ENCODE measurements around the gene GLE1. TPM values are rescaled to one million over a fixed set of nuclear protein-coding genes. Genes with fewer than 3 reads are reported as not detected.
A peak's percentile ranks its signal among the peaks of the same experiment; 100 is the strongest.
"Not testable (repeated sequence)": the region's sequence is repeated elsewhere in the genome, so short reads cannot be mapped to it uniquely, and the experiment has no call there.

GLE1 gene
- total RNA-seq, 2 donors from 2014 or later, result 14.6 to 15.5 TPM

DNA sequence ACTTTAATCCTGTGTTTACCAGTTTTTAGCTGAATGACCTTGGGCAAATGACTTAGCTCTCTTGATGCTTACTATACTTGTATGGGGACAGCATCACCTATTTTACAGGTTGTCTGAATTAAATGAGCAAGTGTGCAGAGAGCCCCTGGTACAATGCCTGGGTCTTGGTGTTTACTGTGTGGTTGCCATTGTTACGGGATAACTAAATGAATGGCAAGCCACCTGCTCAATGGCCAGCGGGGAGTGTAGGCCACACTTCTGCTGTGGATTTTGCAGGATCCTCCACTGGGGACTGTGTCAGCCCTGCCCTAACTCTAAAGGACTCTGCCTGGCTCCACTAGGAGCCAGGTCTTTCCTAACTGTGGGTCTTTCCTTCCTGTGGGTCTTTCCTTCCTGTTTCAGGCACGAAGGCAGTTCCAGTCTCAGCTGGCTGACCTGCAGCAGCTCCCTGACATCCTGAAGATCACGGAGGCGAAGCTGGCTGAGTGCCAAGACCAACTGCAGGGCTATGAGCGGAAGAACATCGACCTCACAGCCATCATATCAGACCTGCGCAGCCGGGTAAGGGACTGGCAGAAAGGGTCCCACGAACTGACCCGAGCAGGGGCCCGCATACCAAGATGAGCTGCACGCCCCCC is 10.3 kb upstream of the GLE1 start:
- DNase-seq (ENCODE audit: low spot score), result peak; percentile 89
- intact Hi-C loops (cut with DNase I), result no loop called here

GRCh38 chr9:128494746-128495129 is 9.8 kb upstream of the GLE1 start:
- DNase-seq (ENCODE audit: low spot score), result peak; percentile 25
- intact Hi-C loops (cut with DNase I), result no loop called here

GRCh38 chr9:128495296-128495695 is 9.2 kb upstream of the GLE1 start:
- intact Hi-C loops (cut with DNase I), result no loop called here
- DNase-seq (ENCODE audit: low spot score), result peak; percentile 8

DNA sequence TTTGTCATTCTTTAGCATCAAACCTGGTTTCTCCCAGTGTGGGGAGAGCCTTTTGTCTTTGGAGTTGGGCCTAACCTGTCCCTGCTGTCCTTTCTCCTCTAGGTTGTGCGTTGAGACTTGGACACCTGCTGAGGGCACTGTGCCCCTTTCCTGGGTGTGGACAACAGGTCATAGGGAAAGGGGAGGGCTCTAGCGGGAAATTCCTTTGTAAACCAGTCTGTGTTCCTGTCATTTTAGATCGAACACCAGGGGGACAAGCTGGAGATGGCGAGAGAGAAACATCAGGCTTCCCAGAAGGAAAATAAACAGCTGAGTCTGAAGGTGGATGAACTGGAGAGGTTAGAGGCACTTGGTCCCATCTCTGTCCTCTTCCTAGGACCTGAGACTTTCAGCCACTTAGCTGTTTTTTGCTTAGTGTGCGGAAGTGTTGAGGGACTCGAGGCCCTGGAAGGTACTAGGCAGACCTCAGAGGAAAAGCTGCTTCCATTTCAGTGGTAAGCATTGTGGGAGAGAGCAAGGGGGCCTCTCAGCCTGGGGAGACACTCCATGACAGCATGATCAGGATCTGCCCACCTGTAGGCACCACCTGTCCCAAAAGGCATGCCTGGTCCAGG is 8.6 kb upstream of the GLE1 start:
- DNase-seq (ENCODE audit: low spot score), result no peak
- intact Hi-C loops (cut with DNase I), result no loop called here

DNA sequence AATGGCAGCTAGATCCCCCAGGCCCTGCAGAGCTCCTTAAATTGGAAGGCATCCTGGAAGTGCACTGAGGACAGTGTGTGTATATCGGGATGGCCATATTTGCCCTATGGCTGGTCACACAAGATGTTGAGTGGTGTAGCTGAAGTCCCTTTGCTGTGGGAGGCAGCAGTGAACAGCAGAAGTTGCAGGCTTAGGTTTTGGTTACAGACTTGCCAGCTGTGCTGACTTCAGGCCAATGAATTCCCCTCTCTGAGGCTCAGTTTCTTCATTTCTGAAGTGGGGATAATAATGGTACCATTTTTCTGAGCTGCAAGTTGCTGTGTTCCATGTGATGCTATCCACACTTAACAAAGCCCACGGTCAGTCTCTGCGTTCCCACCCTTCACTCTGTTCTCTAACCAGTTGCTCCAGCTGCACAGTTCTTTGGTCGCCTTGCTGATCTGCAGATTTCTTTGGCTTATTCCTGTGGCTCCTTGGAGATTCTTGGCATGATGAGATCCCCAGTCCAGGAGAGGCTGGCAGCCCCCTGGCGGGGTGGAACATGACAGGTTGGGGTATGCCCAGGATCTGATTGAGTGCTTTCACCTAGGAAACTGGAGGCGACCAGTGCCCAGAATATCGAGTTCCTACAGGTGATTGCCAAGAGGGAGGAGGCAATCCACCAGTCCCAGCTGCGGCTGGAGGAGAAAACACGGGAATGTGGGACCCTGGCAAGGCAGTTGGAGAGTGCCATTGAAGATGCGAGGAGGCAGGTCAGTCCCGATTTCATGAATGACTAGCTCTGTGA is 6.5 kb upstream of the GLE1 start:
- intact Hi-C loops (cut with DNase I), result no loop called here

GRCh38 chr9:128498911-128499310 is 5.6 kb upstream of the GLE1 start:
- intact Hi-C loops (cut with DNase I), result no loop called here
- peak; percentile 18 for DNase-seq (ENCODE audit: low spot score)

More for the DNA sequence above, 6.5 kb upstream of the GLE1 start:
- peak; percentile 62 for DNase-seq (ENCODE audit: low spot score)

- DNase-seq (ENCODE audit: low spot score), result peak; percentile 49
- intact Hi-C loops (cut with DNase I), result no loop called here
Observed at GRCh38 chr9:128499920-128500319, 4.6 kb upstream of the GLE1 start.

- peak; percentile 60 for DNase-seq (ENCODE audit: low spot score)
- intact Hi-C loops (cut with DNase I), result not testable (repeated sequence)
Observed at GRCh38 chr9:128503415-128503825, 1.1 kb upstream of the GLE1 start.

DNA sequence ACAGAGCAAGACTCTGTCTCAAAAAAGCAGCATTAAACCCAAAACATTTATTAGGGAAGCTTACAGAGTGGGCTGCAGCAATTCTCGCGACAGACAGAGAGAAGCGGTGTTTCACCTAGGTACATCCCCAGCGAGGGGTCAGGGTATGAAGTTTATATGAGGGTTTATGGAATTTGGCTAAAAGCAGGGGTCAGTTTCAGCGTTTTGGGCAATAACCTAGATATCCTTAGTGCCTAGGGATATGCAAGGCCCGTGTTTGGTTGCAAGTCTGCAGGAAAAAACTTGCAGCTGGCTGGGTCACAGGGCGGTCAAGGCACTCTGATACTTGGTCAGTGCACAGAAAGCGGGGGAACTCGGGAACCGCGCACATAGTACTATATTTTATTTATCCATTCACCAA is 649 bp upstream of the GLE1 start:
- intact Hi-C loops (cut with DNase I), result no loop called here
- peak; percentile 20 for DNase-seq (ENCODE audit: low spot score)

DNA sequence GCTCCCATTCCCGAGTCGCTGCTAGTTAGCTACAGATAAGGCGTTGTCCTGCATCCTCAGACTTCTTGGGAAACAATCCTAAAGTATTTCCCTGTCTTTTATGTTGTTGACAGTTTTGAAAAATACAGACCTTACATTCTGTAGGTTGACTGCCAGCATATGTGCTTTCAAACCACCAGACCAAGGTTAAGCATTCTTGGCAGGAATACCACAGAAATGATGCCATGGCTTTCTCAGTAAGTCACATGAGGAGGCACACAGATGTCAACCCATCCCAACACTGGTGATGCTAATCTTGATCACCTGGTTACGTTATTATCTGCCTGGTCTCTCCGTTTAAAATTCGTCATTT is 871 bp downstream of the GLE1 start:
- no peak for DNase-seq (ENCODE audit: low spot score)
- intact Hi-C loops (cut with DNase I), result no loop called here

- intact Hi-C loops (cut with DNase I), result not testable (repeated sequence)
- DNase-seq (ENCODE audit: low spot score), result peak; percentile 62
Observed at GRCh38 chr9:128505906-128506305, 1.4 kb downstream of the GLE1 start.

GRCh38 chr9:128512820-128513219 is 8.3 kb downstream of the GLE1 start:
- intact Hi-C loops (cut with DNase I), result no loop called here
- peak; percentile 28 for DNase-seq (ENCODE audit: low spot score)

DNA sequence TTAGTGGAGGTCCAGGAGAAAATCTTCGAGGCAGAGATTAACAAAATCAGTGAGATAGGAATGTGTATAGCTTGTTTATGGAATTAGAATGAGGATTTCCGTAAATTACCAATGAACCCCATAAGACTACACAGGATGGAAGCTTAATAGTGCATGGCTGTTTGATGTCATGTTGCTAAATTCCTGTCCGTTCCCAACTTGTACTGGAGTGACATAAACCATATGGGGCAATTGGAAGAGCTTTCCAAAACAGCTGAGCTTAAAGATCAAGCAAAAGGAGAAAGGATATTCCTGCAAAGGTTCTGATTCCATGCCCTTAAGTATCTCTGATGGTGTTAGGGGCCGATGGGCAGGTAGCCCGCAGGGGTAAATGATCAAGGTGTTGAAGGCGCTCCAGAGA is 17.4 kb downstream of the GLE1 start:
- intact Hi-C loops (cut with DNase I), result no loop called here

DNA sequence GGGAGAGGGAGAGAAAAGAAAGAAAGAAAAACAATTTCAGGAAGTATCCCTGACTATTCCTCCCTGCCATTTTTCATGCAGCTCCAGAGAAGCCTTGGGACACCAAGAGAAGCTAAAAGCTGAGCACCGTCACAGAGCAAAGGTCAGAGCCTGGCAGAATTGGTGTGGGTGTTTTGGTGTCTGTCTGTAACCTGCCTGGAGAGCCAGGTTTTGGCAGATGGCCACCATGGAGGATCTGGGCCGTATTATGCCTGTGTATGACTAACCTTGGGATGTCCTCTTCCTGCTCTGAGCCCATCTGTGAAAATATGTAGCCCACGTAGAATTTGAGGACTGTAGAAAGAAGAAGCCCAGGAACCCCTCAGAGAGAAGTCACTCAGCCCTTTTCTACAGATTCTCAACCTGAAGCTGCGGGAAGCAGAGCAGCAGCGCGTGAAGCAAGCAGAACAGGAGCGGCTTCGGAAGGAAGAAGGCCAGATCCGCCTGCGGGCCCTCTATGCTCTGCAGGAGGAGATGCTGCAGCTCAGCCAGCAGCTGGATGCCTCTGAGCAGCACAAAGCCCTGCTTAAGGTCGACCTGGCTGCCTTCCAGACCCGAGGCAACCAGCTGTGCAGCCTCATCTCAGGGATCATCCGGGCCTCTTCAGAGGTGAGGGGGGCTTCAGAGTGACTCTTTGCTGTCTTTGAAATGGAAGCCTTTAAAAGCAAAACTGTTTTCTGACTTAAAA is 18.8 kb downstream of the GLE1 start:
- intact Hi-C loops (cut with DNase I), result loop anchor here in 1 of 2 donors (1.0 kb wide), 1 partner anchor 15 kb away; no protein-coding TSS in a partner anchor
- DNase-seq (ENCODE audit: low spot score), result peak; percentile 53

More for the DNA sequence above, 17.4 kb downstream of the GLE1 start:
- no peak for DNase-seq (ENCODE audit: low spot score)

DNA sequence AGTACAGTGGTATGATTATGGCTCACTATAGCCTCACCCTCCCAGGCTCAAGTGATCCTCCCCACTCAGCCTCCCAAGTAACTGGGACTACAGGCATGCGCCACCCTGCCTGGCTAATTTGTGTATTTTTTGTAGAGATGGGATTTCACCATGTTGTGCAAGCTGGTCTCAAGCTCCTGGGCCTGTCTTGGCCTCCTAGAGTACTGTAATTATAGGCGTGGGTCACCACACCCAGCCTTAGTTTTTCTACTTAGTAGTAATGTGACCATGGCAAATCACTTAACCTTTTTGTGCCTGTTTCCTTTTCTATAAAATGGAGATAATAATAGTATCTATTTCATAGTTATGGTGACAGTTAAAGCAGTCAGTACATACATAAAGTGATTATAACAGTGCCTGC is 22.2 kb downstream of the GLE1 start:
- intact Hi-C loops (cut with DNase I), result no loop called here
- no peak for DNase-seq (ENCODE audit: low spot score)

- intact Hi-C loops (cut with DNase I), result no loop called here
- DNase-seq (ENCODE audit: low spot score), result no peak
Observed at GRCh38 chr9:128528445-128529160, 24.1 kb downstream of the GLE1 start.

DNA sequence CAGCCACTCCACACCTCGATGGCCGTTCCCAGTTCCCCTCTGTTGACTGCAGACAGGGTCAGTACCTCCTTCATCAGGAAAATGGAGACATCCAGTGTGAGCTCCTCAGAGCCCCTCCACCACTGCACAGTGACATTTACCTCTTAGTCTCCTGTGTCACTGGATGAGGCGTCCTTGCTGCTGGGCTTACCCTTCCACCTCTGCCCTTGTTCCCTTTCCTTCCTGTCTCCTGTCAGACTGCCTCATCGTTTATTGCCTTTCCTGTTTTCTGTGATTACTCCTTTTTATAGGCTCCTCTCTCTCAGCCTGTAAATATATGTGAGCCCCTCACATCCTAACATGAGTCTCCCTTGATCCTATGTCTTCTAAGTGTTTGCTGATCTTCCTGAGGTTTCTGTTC is 24.7 kb downstream of the GLE1 start:
- intact Hi-C loops (cut with DNase I), result no loop called here
- DNase-seq (ENCODE audit: low spot score), result no peak

DNA sequence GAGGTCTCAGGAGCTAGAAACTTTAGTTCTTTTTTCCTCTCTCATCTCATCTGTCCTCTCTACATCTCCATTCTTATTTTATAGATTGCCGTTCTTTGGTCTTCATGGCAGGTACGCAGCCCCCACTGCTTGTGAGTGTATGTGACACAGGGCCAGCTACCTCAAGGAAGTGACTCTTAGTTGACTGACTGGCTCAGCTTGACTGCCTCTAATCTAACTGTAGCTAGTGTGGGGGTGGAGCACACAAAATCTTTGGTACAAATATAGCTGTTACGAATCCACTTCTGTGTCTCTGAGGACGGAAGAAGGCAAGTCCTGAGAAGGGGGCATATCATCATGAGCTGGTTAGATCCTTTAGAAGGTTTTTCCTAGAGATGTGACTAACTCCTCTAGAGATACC is 28.1 kb downstream of the GLE1 start:
- no peak for DNase-seq (ENCODE audit: low spot score)
- intact Hi-C loops (cut with DNase I), result no loop called here

DNA sequence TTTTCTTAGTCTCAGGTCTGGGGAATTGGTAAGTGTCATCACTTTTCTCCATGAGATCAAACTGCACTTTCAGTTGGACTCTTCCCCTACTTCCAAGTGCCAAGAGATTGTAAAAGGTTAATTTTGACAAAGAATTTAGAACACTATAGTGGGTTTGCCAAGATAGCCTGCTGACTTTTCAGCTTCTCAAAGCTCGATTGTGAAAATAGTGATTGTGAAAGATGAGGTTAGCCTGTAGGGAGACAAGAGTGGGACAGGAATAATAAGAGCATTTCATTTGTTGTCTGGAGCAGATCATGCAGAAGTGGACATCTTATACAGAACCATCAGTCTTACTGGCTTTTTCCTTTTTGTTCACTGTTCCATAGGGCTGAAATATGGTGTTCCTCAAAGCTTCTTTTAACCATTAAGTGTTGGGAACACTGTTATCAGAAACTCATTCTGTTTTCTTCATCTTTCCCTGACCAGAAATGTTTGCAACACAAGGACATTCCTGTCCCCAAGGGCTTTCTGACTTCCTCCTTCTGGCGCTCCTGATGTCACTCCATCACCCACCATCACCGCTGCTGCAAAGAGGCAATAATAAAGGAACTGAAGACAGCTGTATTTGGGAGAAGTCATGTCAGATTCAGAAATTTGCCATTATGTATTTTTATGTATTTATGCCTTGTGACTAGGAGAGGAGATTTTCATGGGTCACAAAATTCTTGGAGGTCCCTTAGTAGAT is 36.3 kb downstream of the GLE1 start:
- intact Hi-C loops (cut with DNase I), result no loop called here
- no peak for DNase-seq (ENCODE audit: low spot score)
